A549 (cell line): ENCODE results near the gene SP5. TPM values are rescaled to one million over a fixed set of nuclear protein-coding genes. Genes with fewer than 3 reads are reported as not detected.

Experiments used
- ATAC-seq, 2 experiments: fragments of 200-7000 bp in 1 of 2; fragments of >200 bp in 1 of 2; cut with Nextera tagmentation in 1 of 2; cut with Tn5 transposase in 1 of 2; 3 replicates each; pipeline versions ENCODE4 v1.8.0 to v1.9.1; 2018 to 2020; ENCODE audit warnings: mild to moderate bottlenecking in 1 of 2, moderate library complexity in 1 of 2
- CTCF ChIA-PET: fragments of 300-600 bp; sonication (Branson Sonifier 250); formaldehyde crosslinking; extraction: SDS; loops from one replicate; lab custom pipeline; 2021; ENCODE audit warnings: antibody characterized with exemption, inconsistent platforms; lab: Yijun Ruan, JAX
- POLR2A ChIA-PET: fragments of 350-600 bp; formaldehyde crosslinking; extraction: SDS; loops from one replicate; lab custom pipeline; 2021; ENCODE audit warnings: antibody characterized with exemption, inconsistent platforms; lab: Yijun Ruan, JAX
- DNase-seq, 2 experiments: peaks; one replicate each; pipeline versions ENCODE4 v3.0.0 to v3.0.0-alpha.2; 2011 to 2016; ENCODE audit warnings: low read depth in 1 of 2, low spot score in 1 of 2
- FAIRE-seq: peaks from 2 replicates; lab custom pipeline; 2011; peaks lifted over from hg19 to GRCh38; lab: Jason Lieb, UNC
- H3K27ac ChIP-seq, 2 experiments: fragments of >200 bp; sonication (Bioruptor Twin); formaldehyde crosslinking; 3 replicates each; pipeline ENCODE4 v1.5.1; 2016 to 2017
- H3K4me1 ChIP-seq: fragments of >200 bp; sonication (Bioruptor Twin); formaldehyde crosslinking; 3 replicates; pipeline ENCODE4 v1.6.1; 2016
- H3K4me2 ChIP-seq: fragments of >200 bp; sonication (Bioruptor Twin); formaldehyde crosslinking; 3 replicates; pipeline ENCODE4 v1.6.1; 2016
- H3K4me3 ChIP-seq: fragments of >200 bp; sonication (Bioruptor Twin); formaldehyde crosslinking; 3 replicates; pipeline ENCODE4 v1.5.1; 2016
- H3K9me3 ChIP-seq: fragments of >200 bp; sonication (Bioruptor Twin); formaldehyde crosslinking; 3 replicates; pipeline ENCODE4 v1.6.1; 2016
- CBX2 ChIP-seq: fragments of 200-600 bp; sonication (generic); IDR thresholded peaks from 2 replicates; pipeline ENCODE4 v1.6.1; 2016; ENCODE audit warnings: low read depth, mild to moderate bottlenecking, borderline replicate concordance
- CEBPB ChIP-seq, 2 experiments: fragments of >200 bp in 1 of 2; sonication (Bioruptor Twin) in 1 of 2; formaldehyde crosslinking in 1 of 2; IDR thresholded peaks; 2 replicates each; pipeline ENCODE4 v1.6.1; 2012 to 2016
- E2F6 ChIP-seq: IDR thresholded peaks from 2 replicates; pipeline ENCODE4 v1.6.1; 2012; ENCODE audit warnings: low read depth, borderline replicate concordance
- EHMT2 ChIP-seq: fragments of 200-600 bp; sonication (generic); IDR thresholded peaks from 2 replicates; pipeline ENCODE4 v1.6.1; 2016; ENCODE audit warnings: antibody characterized with exemption, low read depth, mild to moderate bottlenecking, moderate library complexity
- ELK1 ChIP-seq: fragments of 150-350 bp; IDR thresholded peaks from 2 replicates; pipeline ENCODE4 v1.6.1; 2014; ENCODE audit warnings: low read depth, mild to moderate bottlenecking, low read length
- ESRRA ChIP-seq: fragments of 150-350 bp; IDR thresholded peaks from 2 replicates; pipeline ENCODE4 v1.6.1; 2014; ENCODE audit warnings: mild to moderate bottlenecking, low read length, borderline replicate concordance
- FOSB ChIP-seq: fragments of 250-450 bp; sonication (Bioruptor Pico); IDR thresholded peaks from 2 replicates; pipeline ENCODE4 v1.5.0; 2020; ENCODE audit warnings: mild to moderate bottlenecking, moderate library complexity
- FOSL2 ChIP-seq, 2 experiments: fragments of 450-650 bp in 1 of 2; fragments of >200 bp in 1 of 2; sonication (Bioruptor Twin) in 1 of 2; formaldehyde crosslinking; IDR thresholded peaks; 2 replicates each; pipeline versions ENCODE4 v1.5.0 to v1.6.1; 2016 to 2020; ENCODE audit warnings: mild to moderate bottlenecking in 1 of 2, moderate library complexity in 1 of 2
- FOXS1 ChIP-seq: fragments of 250-450 bp; sonication (Bioruptor Pico); IDR thresholded peaks from 2 replicates; pipeline ENCODE4 v1.5.0; 2020; ENCODE audit warnings: mild to moderate bottlenecking, moderate library complexity
- HEYL ChIP-seq: fragments of 250-450 bp; sonication (Bioruptor Pico); IDR thresholded peaks from 2 replicates; pipeline ENCODE4 v1.8.0; 2021; ENCODE audit warnings: mild to moderate bottlenecking, moderate library complexity
- HMGXB4 ChIP-seq: fragments of 250-450 bp; sonication (Bioruptor Pico); IDR thresholded peaks from 2 replicates; pipeline ENCODE4 v1.5.0; 2021; ENCODE audit warnings: mild to moderate bottlenecking, moderate library complexity, borderline replicate concordance
- HOXA7 ChIP-seq: fragments of 250-450 bp; sonication (Bioruptor Pico); IDR thresholded peaks from 2 replicates; pipeline ENCODE4 v1.5.0; 2020; ENCODE audit warnings: mild to moderate bottlenecking, moderate library complexity
- HOXB5 ChIP-seq: fragments of 250-450 bp; sonication (Bioruptor Pico); IDR thresholded peaks from 2 replicates; pipeline ENCODE4 v1.5.0; 2020; ENCODE audit warnings: mild to moderate bottlenecking, moderate library complexity
- JUN ChIP-seq, 2 experiments: fragments of >200 bp; sonication (Bioruptor Twin); formaldehyde crosslinking; IDR thresholded peaks; 2 replicates in 1 of 2; 3 replicates in 1 of 2; pipeline ENCODE4 v1.6.1; 2016 to 2017
- JUNB ChIP-seq: fragments of >200 bp; sonication (Bioruptor Twin); formaldehyde crosslinking; IDR thresholded peaks from 2 replicates; pipeline ENCODE4 v1.6.1; 2016
- MAFK ChIP-seq: fragments of 450-650 bp; IDR thresholded peaks from 2 replicates; pipeline ENCODE4 v1.6.1; 2014; ENCODE audit not compliant: partially characterized antibody
- MAX ChIP-seq: IDR thresholded peaks from 2 replicates; pipeline ENCODE4 v1.6.1; 2012
- NFE2L2 ChIP-seq: fragments of 150-350 bp; conservative IDR thresholded peaks from 2 replicates; pipeline ENCODE4 v1.6.1; 2014; ENCODE audit warnings: low read length
- NR3C1 ChIP-seq: fragments of >200 bp; sonication (Bioruptor Twin); formaldehyde crosslinking; IDR thresholded peaks from 3 replicates; pipeline ENCODE4 v1.6.1; 2017
- PHF8 ChIP-seq: fragments of 200-600 bp; sonication (generic); IDR thresholded peaks from 2 replicates; pipeline ENCODE4 v1.6.1; 2016; ENCODE audit warnings: low read depth, mild to moderate bottlenecking, antibody characterized with exemption, moderate library complexity, borderline replicate concordance
- POLR2A ChIP-seq: IDR thresholded peaks from 2 replicates; pipeline ENCODE4 v1.6.1; 2012; ENCODE audit warnings: mild to moderate bottlenecking, low read length
- POLR2AphosphoS2 ChIP-seq: conservative IDR thresholded peaks from 2 replicates; pipeline ENCODE4 v1.6.1; 2012; ENCODE audit warnings: low read length, improper control_type of control experiment, inconsistent platforms
- RARB ChIP-seq: fragments of 250-450 bp; sonication (Bioruptor Pico); IDR thresholded peaks from 2 replicates; pipeline ENCODE4 v1.8.0; 2021; ENCODE audit warnings: mild to moderate bottlenecking, moderate library complexity
- RCOR1 ChIP-seq: fragments of 150-350 bp; IDR thresholded peaks from 2 replicates; pipeline ENCODE4 v1.6.1; 2014; ENCODE audit warnings: antibody characterized with exemption, low read length, low read depth
- RFX5 ChIP-seq: fragments of 450-650 bp; IDR thresholded peaks from 2 replicates; pipeline ENCODE4 v1.7.1; 2014; ENCODE audit warnings: antibody characterized with exemption, mild to moderate bottlenecking, moderate library complexity
- SMC3 ChIP-seq: fragments of >200 bp; sonication (Bioruptor Twin); formaldehyde crosslinking; IDR thresholded peaks from 3 replicates; pipeline ENCODE4 v1.6.1; 2018; ENCODE audit warnings: inconsistent platforms
- SREBF2 ChIP-seq: fragments of 450-650 bp; IDR thresholded peaks from 2 replicates; pipeline ENCODE4 v1.6.1; 2014; ENCODE audit warnings: mild to moderate bottlenecking, moderate library complexity
- USF2 ChIP-seq: fragments of 450-650 bp; IDR thresholded peaks from 2 replicates; pipeline ENCODE4 v1.6.1; 2014; ENCODE audit warnings: antibody characterized with exemption
- WGBS: methylation state at CpG from one replicate; pipeline ENCODE4 v1.1.6; 2017; ENCODE audit errors: missing lambda C conversion rate; 5-methylcytosine and 5-hydroxymethylcytosine counted together
- polyA plus RNA-seq, 4 experiments: library from polyadenylated mRNA; depleted of rRNA in 3 of 4; stranded (reverse); fragments of >200 nt; fragmentation: RNase III in 1 of 4; extraction: RNeasy Plus Mini Kit Qiagen cat#74134 plus additional on column Dnase treatment in 1 of 4; gene quantifications; 2 replicates in 3 of 4; 3 replicates in 1 of 4; pipeline ENCODE4 v1.2.3, GENCODE V29; 2011 to 2017

The SP5 gene
- polyA plus RNA-seq, 2 of the 4 experiments (the other 2 are of a cell fraction) = not detected

- DNase-seq = no peak
- no peak for FAIRE-seq
- TF ChIP-seq RFX5 = no peak
- TF ChIP-seq SREBF2 = no peak
- TF ChIP-seq HEYL = no peak
- no peak for TF ChIP-seq MAX
- TF ChIP-seq USF2 = no peak
- TF ChIP-seq FOXS1 (CRISPR knock-in tag) = no peak
- no peak for TF ChIP-seq MAFK
- TF ChIP-seq NR3C1 = no peak
- TF ChIP-seq POLR2A = no peak
- TF ChIP-seq POLR2AphosphoS2 = no peak
- no peak for TF ChIP-seq FOSB (CRISPR knock-in tag)
- TF ChIP-seq FOSL2 (IDR thresholded peaks at IDR 0.05) = no peak
- TF ChIP-seq FOSL2 (CRISPR knock-in tag; IDR thresholded peaks at IDR 0.05) = no peak
- no peak for TF ChIP-seq ELK1
- no peak for TF ChIP-seq JUN (IDR thresholded peaks at IDR 0.05)
- no peak for TF ChIP-seq PHF8
- no peak for TF ChIP-seq HMGXB4 (CRISPR knock-in tag)
- no peak for TF ChIP-seq HOXA7
- no peak for TF ChIP-seq SMC3
- ChIA-PET POLR2A (no interaction called here), CTCF (interaction anchor here (0.9 kb wide), 2 partner anchors 132 to 183 kb away, joined by 3 to 4 read pairs; no protein-coding TSS in a partner anchor)
- Histone ChIP-seq H3K27ac (no peak overlapping the region), H3K9me3 (no peaks in the 10 kb centered on the region), H3K4me1 (no peaks in the 10 kb centered on the region), H3K4me2 (no peak overlapping the region), H3K4me3 (no peak overlapping the region)
- no peak for ATAC-seq
- WGBS = 81% methylated on average over 1 of the region's 1 CpG
These were observed 33.8 kb upstream of the SP5 start for GRCh38 chr2:170681311-170681710.

GRCh38 chr2:170685591-170685990, 29.5 kb upstream of the SP5 start:
- FAIRE-seq (no peak), DNase-seq (no peak), ATAC-seq (no peak)
- ChIA-PET CTCF (no interaction called here), POLR2A (no interaction called here)
- no peaks in the 10 kb centered on the region for H3K4me1 ChIP-seq
- no peak overlapping the region for H3K4me3 ChIP-seq
- no peaks in the 10 kb centered on the region for H3K9me3 ChIP-seq
- H3K27ac ChIP-seq = no peak overlapping the region
- TF ChIP-seq MAFK = no peak
- TF ChIP-seq E2F6 = no peak
- no peak for TF ChIP-seq NFE2L2
- no peak for TF ChIP-seq CEBPB (IDR thresholded peaks at IDR 0.05)
- no peak for TF ChIP-seq SMC3
- no peak for TF ChIP-seq RCOR1
- no peak for TF ChIP-seq FOSB (CRISPR knock-in tag)
- TF ChIP-seq CBX2 = no peak
- TF ChIP-seq RARB = no peak
- TF ChIP-seq JUNB = no peak
- no peak for TF ChIP-seq ESRRA
- no peak for TF ChIP-seq HOXB5
- TF ChIP-seq MAX = no peak
- TF ChIP-seq EHMT2 = no peak
- no peak for TF ChIP-seq HEYL
- no peak overlapping the region for H3K4me2 ChIP-seq
- 36% methylated on average over 4 of the region's 4 CpGs for WGBS
